SW480 (cell line): Measurements from ENCODE around the gene HSPH1.
"Not testable (repeated sequence)": the region's sequence is repeated elsewhere in the genome, so short reads cannot be mapped to it uniquely, and the experiment has no call there.

Source experiments
- DNase-seq: peaks from one replicate; pipeline ENCODE4 v3.0.0-alpha.2; 2016; ENCODE audit warnings: low spot score

HSPH1 gene

GRCh38 chr13:31131470-31131961, 30.2 kb downstream of the HSPH1 start:
- DNase-seq = no peak

- DNase-seq = no peak
Observed at GRCh38 chr13:31129419-31129818, 32.3 kb downstream of the HSPH1 start.

DNA sequence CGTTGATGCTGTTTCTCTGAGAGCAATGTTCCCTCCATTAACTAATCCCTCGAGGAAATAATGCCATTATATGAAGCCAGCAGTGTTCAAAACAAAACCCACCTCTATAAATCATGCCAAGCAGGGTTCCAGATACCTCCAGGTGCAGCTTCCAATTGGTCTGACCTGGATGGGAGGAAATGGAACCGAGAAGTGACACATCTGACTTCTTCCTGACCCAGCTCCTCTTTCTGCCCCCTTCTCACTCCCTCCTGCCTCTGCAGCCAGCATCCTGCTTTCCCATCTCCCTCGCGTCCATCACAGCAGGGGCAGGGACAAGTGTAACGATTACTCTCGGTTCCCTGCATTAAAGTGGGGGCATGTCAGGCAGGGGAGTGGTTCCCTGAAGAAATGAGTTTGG, 37.5 kb downstream of the HSPH1 start:
- DNase-seq = no peak

DNA sequence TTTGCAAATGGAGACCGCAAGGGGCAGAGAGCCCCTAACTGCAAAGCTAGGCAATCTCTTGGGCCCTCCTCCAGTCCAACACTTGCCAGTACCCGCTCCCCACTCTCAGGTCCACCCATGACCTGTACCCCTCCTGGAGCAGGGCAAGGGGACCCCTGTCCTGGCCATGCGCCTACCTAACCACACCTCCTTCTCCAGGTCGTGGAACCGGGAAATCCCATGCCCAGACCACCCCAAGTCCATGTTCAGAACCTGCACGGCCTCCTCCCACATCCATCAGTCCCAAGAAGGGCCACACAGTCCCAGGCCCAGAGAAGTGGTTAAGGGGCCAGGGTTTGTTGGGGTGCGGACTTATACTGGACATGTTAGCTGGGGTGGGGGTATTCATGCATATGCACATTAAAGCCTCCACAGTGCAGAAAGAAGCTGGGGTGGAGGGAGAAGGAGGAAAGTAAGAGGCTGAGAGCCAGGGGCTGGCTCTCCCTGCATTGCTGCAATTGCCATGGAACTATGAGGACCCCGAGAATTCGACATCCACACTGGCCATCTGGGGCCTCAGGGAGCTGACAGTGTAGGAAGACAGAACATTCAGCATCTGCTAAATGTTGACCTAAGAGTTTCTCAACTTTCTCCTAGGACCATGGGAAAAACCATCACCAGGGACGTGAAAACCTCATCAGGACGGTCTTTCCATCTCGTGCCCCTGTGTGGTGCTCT, 39.0 kb downstream of the HSPH1 start:
- no peak for DNase-seq

- DNase-seq = no peak
Observed at GRCh38 chr13:31122143-31122542, 39.6 kb downstream of the HSPH1 start.

DNA sequence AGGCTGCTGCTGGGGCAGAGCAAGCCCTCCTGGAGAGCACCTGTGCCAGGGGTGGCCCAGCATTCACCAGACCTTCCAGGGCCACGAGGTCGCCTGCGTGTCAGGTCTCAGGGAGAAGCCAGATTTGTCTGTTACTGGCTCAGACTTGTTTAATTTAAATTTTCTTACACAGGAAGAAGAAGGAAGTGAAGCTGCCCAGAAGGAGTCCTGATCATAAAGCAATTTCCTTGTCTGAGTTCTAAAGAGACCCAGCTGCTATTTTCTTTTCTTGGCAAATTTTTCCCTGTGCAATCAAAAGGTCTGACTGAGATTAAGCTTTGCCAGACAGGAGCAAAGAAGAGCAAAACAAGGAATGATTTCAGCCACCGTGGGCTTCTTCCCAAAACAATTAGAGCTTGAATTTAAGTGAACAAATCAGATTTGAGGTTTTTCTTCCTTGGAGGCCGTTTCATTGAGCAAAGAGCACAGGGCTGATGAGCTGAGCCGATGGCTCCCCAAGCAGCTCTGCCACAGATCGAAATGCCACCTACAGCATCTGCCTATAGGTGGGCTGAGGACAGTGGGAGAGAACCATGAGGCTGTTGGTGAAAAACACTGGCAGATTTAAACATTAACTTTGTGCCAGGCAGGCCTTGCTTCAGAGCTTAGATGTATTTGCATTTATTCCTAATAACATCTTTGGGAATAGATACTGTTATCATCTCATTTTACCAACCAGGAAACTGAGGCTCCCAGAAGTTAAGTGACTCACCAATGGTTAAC, 40.1 kb downstream of the HSPH1 start:
- DNase-seq = no peak

DNA sequence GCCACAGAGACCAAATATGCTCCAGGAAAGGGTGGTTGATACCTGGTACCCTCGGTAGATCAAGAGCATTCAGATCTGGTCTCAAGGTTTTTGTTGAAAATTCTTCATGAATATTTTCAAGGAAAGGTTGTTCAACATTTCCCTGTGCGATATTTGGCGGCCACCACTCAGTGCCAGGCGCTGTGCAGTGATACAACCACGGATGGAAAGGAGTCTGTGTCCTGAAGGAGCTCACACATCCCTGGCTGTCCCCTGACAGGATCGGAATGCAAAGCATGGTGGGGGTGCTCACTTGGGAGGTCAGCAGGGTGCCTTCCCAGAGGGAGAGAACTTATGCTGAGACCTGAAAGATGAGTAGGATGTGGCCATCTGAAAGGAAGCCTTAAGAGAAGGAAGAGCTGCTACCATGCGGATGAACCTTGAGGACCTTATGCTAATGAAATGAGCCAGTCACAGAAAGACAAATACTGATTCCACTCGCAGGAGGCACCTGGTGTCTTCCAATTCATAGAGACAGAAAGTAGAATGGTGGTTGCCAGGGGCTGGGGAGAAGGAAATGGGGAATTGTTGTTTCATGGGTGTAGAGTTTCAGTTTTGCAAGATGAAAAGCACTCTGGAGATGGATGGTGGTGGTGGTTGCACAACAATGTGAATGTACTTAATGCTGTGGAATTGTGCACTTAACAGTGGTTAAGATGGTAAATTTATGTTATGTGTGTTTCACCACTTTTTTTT, 41.6 kb downstream of the HSPH1 start:
- DNase-seq = no peak

- DNase-seq = no peak
Observed at GRCh38 chr13:31119526-31119925, 42.2 kb downstream of the HSPH1 start.

DNA sequence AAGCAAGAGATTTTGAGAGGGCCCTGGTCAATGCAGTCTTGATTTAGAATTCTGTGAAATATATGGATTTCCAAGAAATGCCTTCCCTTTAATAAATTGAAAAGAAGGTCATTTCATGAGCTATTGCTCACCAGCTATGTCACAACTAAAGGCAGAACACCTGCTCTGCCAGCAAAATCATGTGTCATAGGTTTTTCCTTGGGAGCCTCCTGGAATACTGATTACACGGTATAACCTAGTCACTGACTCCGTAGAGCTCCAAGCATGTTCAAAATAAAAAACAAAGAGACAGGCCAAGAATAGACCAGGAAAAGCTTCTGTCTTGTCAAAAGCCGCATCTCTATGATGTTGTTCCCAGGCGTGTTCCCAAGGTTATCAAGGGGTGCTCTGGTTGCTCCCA, 45.5 kb downstream of the HSPH1 start:
- DNase-seq = no peak

DNA sequence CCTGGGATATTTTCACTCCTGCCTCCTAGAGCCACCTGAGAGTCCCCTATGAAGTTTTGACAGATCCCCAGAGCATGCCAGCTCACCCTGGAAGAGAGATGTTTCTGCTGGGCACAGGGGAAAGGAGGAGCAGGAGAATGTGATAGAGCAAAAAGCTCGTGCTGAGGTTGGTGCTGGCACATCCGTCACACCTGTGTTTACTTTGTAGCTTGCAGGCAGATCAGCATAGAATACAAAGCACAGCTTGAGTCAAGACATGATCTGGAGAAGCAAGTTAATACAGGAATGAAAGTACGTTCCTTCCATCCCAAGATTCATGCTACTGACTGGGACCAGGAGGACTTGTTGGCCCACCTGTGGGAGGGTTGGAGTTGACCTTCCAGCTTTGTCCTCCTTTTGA, 46.1 kb downstream of the HSPH1 start:
- no peak for DNase-seq

DNA sequence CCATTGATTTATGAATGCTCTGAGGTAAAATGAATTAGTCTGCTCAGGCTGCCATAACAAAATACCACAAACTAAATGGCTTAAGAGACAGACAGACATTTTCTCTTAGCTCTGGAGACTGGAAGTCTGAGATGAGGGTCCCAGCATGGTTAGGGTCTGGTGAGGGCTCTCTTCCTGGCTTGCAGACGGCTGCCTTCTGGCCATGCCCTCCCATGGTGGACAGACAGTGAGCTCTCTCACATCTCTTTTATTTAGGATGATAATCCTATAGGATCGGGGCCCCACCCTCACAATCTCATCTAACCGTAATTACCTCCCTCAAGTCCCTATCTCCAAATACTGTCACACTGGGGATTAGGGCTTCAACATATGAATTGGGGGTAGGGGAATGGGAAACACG, 47.1 kb downstream of the HSPH1 start:
- no peak for DNase-seq

DNA sequence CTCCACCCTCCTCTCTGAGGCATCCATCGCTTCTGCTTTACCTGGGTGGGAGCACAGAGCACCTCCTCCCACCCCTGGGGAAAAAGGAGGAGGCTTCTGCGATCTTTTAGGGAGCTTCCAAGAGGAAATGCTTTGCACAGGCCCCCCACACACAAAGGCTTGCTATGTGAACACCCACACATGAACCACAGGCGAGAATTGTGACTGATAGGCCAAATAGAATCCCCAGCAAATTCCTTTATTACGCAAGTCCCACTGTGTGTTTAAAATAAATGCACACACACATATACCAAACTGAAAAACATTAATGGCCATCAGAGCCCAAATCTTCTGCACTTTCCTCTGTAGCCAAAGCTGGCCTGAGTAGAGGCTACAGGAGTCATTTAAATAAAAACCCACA, 50.6 kb downstream of the HSPH1 start:
- no peak for DNase-seq

DNA sequence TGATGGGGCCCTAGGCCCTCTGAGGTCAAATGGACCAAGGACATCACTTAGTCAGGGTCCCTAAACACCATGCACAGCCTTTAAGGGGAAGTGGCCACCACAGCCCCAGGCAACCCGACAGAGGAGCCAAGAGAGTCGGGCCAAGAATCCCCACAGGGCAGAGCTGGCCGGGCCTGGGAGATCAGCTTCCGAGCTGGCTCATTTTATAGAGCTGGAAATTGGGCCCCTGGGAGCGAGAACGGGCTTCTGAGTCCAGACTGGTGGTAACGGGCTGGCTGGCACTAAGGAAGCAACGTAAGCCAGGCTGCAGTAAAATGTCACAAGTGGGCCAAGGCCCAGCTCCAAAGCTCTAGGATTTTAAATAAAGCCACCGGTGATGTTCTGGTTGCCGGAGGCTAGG, 51.1 kb downstream of the HSPH1 start:
- DNase-seq = no peak

- no peak for DNase-seq
Observed at GRCh38 chr13:31110169-31110568, 51.5 kb downstream of the HSPH1 start.

DNA sequence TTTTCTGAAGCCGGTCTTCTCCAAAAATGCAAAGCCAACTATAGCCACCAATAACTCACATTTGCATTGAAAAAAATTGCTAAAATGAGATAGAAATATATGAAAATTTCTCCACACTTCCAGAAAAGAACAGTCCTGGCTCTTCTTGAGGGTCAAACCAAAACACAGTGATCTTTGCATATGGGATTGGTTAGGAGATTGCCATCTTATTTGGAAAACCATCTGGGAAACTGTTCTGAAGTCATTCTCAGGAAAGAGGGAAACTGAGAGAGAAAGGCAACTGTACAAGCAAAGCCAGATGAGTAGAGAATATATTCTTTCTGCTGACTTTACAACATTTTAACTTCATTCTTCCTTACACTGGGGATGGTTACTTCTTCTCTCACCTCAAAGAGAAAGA, 54.6 kb downstream of the HSPH1 start:
- no peak for DNase-seq

DNA sequence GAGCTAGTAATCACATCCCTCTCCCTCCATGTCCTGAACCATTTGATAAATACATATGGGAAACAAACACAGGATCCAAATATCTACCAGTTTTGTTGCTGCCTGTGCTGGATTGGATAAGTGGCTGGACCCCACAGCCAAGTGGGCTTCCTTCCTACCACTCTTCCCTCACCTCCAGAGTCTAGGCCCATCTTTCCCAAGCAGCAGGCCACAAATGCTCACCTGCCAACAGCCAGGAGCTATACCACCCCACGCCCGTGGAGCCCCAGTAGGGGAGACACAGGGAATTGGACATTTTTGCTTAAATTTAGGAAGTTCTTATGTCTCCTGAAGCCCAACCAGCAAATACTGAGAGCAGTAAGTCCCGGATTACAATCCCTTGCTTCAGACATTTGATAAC, 55.8 kb downstream of the HSPH1 start:
- no peak for DNase-seq

GRCh38 chr13:31105020-31105795, 56.5 kb downstream of the HSPH1 start:
- no peak for DNase-seq

DNA sequence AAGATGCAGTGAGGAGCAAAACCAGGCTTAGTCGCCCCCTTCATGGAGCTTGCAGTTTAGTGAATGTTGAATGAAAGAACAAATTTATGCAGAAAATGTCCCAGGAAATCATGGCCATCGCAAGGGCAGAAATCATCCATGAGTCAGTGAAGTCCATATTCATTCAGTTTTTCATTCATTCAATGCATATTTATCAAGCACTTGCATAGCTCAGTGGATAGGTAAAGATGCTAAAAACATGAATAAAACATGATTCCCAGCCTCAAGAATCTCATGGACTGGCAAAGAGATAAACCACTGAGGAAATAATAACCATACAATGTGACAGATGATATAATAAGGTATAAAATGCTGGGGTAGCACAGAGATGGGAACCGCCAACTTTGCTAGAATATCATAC, 58.8 kb downstream of the HSPH1 start:
- DNase-seq = no peak

DNA sequence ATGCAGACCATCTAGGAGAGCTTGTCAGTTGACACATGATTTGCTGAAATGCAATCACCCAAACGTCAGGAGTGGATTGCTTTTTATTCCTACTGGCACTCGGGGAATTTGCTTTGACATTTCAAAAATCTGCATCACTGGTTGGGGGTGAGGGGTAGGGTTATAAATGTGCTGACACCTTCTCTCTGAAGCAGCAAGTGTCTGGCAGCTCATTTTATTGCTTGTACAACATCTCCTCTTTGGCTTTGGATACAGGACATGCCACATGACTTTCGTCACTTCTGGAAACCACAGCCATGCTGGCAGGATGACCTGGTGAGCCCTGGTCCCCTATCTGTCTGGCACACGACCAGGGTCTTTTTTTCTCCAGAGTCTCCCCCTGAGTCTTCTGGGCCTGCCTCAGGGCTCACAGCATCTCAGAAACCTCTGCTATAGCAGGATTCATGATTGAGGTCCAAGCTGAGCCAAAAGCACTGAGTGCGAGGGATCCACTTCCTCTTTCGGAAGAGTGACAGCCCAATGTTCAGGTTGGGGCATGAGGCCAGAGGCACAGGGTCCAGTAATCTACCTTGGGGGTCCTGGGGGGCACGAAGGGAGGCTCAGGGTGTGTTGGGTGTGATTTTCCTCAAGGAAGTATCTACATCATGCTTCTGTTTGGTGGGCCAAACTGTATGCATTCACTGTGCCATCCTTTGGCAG, 60.1 kb downstream of the HSPH1 start:
- peak; percentile 17 for DNase-seq

GRCh38 chr13:31100721-31101120, 61.0 kb downstream of the HSPH1 start:
- DNase-seq = no peak

DNA sequence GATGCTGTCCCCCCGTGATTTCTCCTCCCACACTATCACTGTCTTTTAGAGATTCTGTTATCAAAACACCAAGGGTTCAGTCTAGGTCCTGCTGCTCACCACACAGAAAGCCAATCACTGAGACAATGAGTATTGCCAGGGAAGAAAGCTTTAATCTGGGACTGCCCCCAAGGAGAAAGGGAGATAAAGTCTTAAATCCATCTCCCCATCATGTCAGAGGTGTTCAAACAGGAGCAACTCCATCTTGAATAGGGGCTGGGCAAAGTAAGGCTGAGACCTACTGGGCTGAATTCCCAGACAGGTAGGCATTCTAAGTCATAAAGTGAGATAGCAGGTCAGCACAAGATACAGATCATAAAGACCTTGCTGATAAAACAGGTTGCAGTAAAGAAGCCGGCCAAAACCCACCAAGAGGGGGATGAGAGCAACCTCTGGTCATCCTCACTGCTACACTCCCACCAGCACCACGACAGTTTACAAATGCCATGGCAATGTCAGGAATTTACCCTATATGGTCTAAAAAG, 63.7 kb downstream of the HSPH1 start:
- DNase-seq = not testable (repeated sequence)
